Liver (tissue), 9 donors: ENCODE results near the gene CPSF6. TPM values are rescaled to one million over a fixed set of nuclear protein-coding genes. Genes with fewer than 3 reads are reported as not detected.

Experiments used
- DNase-seq: peaks from one replicate; pipeline ENCODE4 v3.0.0-alpha.2; 2017; ENCODE audit warnings: low spot score
- H3K27ac ChIP-seq, 2 donors: one replicate each; pipeline ENCODE4 v1.7.0; 2013; ENCODE audit warnings: inconsistent platforms in 2 of 2, low read length in 2 of 2, control low read depth in 1 of 2, low read depth in 1 of 2, mild to moderate bottlenecking in 1 of 2
- H3K27me3 ChIP-seq, 4 donors: one replicate each; pipeline versions ENCODE4 v1.6.1 to v1.7.0; 2013; ENCODE audit warnings: low read length in 3 of 4, inconsistent platforms in 1 of 4, mild to moderate bottlenecking in 1 of 4, moderate library complexity in 1 of 4; ENCODE audit not compliant: control insufficient read depth in 4 of 4, insufficient read depth in 4 of 4
- H3K36me3 ChIP-seq, 4 donors: one replicate each; pipeline versions ENCODE4 v1.6.1 to v1.7.0; 2013; ENCODE audit warnings: low read length in 3 of 4, mild to moderate bottlenecking in 3 of 4, low read depth in 1 of 4, moderate library complexity in 1 of 4; ENCODE audit not compliant: control insufficient read depth in 4 of 4, insufficient read depth in 3 of 4
- H3K4me1 ChIP-seq, 4 donors: one replicate each; pipeline versions ENCODE4 v1.6.1 to v1.7.0; 2013; ENCODE audit warnings: low read length in 3 of 4, mild to moderate bottlenecking in 3 of 4, moderate library complexity in 1 of 4; ENCODE audit not compliant: control insufficient read depth in 4 of 4, insufficient read depth in 4 of 4
- H3K4me3 ChIP-seq, 3 donors: one replicate each; pipeline versions ENCODE4 v1.6.1 to v1.7.0; 2013; ENCODE audit warnings: low read length in 3 of 3, control low read depth in 1 of 3, low read depth in 1 of 3, mild to moderate bottlenecking in 1 of 3
- H3K9ac ChIP-seq, 2 donors: one replicate each; pipeline ENCODE4 v1.7.0; 2013; ENCODE audit warnings: low read length in 2 of 2, mild to moderate bottlenecking in 2 of 2, moderate library complexity in 2 of 2, control low read depth in 1 of 2, low read depth in 1 of 2
- H3K9me3 ChIP-seq, 4 donors: one replicate each; pipeline versions ENCODE4 v1.6.1 to v1.7.0; 2013; ENCODE audit warnings: low read length in 3 of 4; ENCODE audit not compliant: control insufficient read depth in 4 of 4
- EGR1 ChIP-seq, 2 donors: IDR thresholded peaks; 2 replicates each; pipeline ENCODE4 v1.6.1; 2016 to 2018; ENCODE audit warnings: antibody characterized with exemption in 2 of 2, low read depth in 2 of 2
- FOXA1 ChIP-seq: IDR thresholded peaks from 2 replicates; pipeline ENCODE4 v1.6.1; 2016; ENCODE audit warnings: antibody characterized with exemption
- FOXA2 ChIP-seq: IDR thresholded peaks from 2 replicates; pipeline ENCODE4 v1.6.1; 2016; ENCODE audit warnings: antibody characterized with exemption
- GABPA ChIP-seq, 2 donors: IDR thresholded peaks in 1 of 2; conservative IDR thresholded peaks in 1 of 2; 2 replicates each; pipeline ENCODE4 v1.6.1; 2016; ENCODE audit warnings: antibody characterized with exemption in 2 of 2, mild to moderate bottlenecking in 1 of 2, moderate library complexity in 1 of 2
- HNF4A ChIP-seq, 2 donors: conservative IDR thresholded peaks; 2 replicates each; pipeline ENCODE4 v1.6.1; 2016; ENCODE audit warnings: antibody characterized with exemption in 2 of 2, mild to moderate bottlenecking in 2 of 2
- HNF4G ChIP-seq: IDR thresholded peaks from 2 replicates; pipeline ENCODE4 v1.6.1; 2016; ENCODE audit warnings: antibody characterized with exemption
- JUND ChIP-seq, 2 donors: IDR thresholded peaks; 2 replicates each; pipeline ENCODE4 v1.6.1; 2016; ENCODE audit warnings: antibody characterized with exemption in 2 of 2
- RAD21 ChIP-seq, 2 donors: IDR thresholded peaks; 2 replicates each; pipeline ENCODE4 v1.6.1; 2016; ENCODE audit warnings: antibody characterized with exemption in 2 of 2, mild to moderate bottlenecking in 2 of 2
- RXRA ChIP-seq, 2 donors: IDR thresholded peaks; 2 replicates each; pipeline ENCODE4 v1.6.1; 2017 to 2018; ENCODE audit warnings: antibody characterized with exemption in 2 of 2, mild to moderate bottlenecking in 1 of 2
- SP1 ChIP-seq: IDR thresholded peaks from 2 replicates; pipeline ENCODE4 v1.6.1; 2018; ENCODE audit warnings: antibody characterized with exemption, mild to moderate bottlenecking
- TAF1 ChIP-seq: conservative IDR thresholded peaks from 2 replicates; pipeline ENCODE4 v1.6.1; 2016; ENCODE audit warnings: antibody characterized with exemption, mild to moderate bottlenecking
- WGBS: extraction: QIAGEN DNeasy Blood & Tissue Kit; methylation state at CpG from one replicate; pipeline ENCODE4 v1.1.7; 2013; 5-methylcytosine and 5-hydroxymethylcytosine counted together
- polyA plus RNA-seq, 2 donors: library from polyadenylated mRNA; stranded (reverse) in 1 of 2; unstranded in 1 of 2; fragments of 200-250 nt in 1 of 2; fragments of >200 nt in 1 of 2; fragmentation: Nextera tagmentation in 1 of 2; extraction: Ambion mirVana in 1 of 2; gene quantifications; one replicate each; pipeline versions ENCODE4 v1.2.1 to v1.2.3, GENCODE V29; 2013 to 2015
- total RNA-seq, 2 donors: library from RNA; depleted of rRNA; stranded (reverse); fragments of >200 nt; gene quantifications; one replicate each; pipeline ENCODE4 v1.2.3, GENCODE V29; 2014
- TF ChIP-seq, protein P1 (sequence below): IDR thresholded peaks from 2 replicates; pipeline ENCODE4 v1.6.1; 2016; ENCODE audit warnings: antibody characterized with exemption, mild to moderate bottlenecking
- TF ChIP-seq, protein P2 (sequence below): IDR thresholded peaks from 2 replicates; pipeline ENCODE4 v1.6.1; 2016; ENCODE audit warnings: antibody characterized with exemption
- TF ChIP-seq, protein P3 (sequence below): fragments of 150-350 bp; IDR thresholded peaks from 2 replicates; pipeline ENCODE4 v1.5.1; 2017; ENCODE audit warnings: improper control_type of control experiment, low read depth, low read length; ENCODE audit not compliant: missing input control
- TF ChIP-seq, protein P4 (sequence below): IDR thresholded peaks from 2 replicates; pipeline ENCODE4 v1.6.1; 2016; ENCODE audit warnings: antibody characterized with exemption
- TF ChIP-seq, protein P5 (sequence below): IDR thresholded peaks from 2 replicates; pipeline ENCODE4 v1.6.1; 2016; ENCODE audit warnings: antibody characterized with exemption
- donor health status: healthy.
- donor health status: healthy.
- donor health status: healthy.
- donor health status: healthy.
- donor health status: healthy.

CPSF6 gene
- total and polyA plus RNA-seq, 4 donors = 10.8 to 21.1 (median 17.4) TPM

DNA sequence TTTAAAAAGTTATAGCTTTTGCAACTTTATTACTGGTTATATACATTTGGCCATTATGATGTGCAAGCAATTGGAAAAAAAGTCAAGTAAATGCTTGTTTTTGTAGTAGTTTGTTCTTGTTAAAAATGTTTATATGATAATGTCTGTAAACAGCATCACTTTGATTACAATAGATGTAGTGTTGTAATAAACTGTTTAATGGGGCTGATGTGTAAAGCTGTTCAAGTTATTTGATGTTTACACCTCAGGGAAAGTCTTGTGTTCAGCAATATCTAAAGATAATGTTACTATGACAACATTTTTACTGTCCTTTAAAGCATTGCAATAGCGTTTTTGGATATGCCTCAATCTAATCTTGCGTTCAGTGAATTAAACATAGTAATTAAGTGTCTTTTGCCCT lies 30.4 kb downstream of the CPSF6 start:
- no peak overlapping the region for H3K9ac ChIP-seq
- H3K4me1 ChIP-seq = no peaks in the 10 kb centered on the region
- H3K27ac ChIP-seq = no peak overlapping the region
- no peak overlapping the region for H3K4me3 ChIP-seq
- WGBS = 90% methylated on average over 2 of the region's 2 CpGs
- TF ChIP-seq RAD21 (IDR thresholded peaks at IDR 0.05) (no peak), HNF4G (no peak), FOXA2 (no peak)
- TF ChIP-seq, protein P1, sequence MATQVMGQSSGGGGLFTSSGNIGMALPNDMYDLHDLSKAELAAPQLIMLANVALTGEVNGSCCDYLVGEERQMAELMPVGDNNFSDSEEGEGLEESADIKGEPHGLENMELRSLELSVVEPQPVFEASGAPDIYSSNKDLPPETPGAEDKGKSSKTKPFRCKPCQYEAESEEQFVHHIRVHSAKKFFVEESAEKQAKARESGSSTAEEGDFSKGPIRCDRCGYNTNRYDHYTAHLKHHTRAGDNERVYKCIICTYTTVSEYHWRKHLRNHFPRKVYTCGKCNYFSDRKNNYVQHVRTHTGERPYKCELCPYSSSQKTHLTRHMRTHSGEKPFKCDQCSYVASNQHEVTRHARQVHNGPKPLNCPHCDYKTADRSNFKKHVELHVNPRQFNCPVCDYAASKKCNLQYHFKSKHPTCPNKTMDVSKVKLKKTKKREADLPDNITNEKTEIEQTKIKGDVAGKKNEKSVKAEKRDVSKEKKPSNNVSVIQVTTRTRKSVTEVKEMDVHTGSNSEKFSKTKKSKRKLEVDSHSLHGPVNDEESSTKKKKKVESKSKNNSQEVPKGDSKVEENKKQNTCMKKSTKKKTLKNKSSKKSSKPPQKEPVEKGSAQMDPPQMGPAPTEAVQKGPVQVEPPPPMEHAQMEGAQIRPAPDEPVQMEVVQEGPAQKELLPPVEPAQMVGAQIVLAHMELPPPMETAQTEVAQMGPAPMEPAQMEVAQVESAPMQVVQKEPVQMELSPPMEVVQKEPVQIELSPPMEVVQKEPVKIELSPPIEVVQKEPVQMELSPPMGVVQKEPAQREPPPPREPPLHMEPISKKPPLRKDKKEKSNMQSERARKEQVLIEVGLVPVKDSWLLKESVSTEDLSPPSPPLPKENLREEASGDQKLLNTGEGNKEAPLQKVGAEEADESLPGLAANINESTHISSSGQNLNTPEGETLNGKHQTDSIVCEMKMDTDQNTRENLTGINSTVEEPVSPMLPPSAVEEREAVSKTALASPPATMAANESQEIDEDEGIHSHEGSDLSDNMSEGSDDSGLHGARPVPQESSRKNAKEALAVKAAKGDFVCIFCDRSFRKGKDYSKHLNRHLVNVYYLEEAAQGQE = no peak
- DNase-seq = no peak
- no peaks in the 10 kb centered on the region for H3K9me3 ChIP-seq
- peaks cover 0 to 14% (median 3%) of the 10 kb centered on the region in 4 donors for H3K36me3 ChIP-seq
- H3K27me3 ChIP-seq = no peaks in the 10 kb centered on the region

DNA sequence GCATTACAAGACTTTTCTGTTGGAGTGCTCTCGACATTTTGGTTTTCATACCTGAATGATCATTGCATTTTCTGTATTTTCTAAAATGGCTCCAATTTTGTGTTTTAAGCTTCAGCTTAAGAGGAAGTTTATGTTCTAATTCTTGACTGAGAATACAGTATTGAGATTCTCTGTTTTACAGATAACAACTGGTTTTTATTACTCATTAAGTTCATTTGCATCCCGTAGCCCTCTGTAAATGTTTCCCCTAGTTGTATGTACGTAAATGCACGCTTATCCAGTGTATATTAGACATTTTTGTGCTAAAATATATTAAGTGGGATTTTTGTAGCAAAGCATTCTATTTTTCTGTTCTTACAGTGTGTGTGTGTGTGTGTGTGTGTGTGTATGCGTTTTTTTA lies 33.1 kb downstream of the CPSF6 start:
- H3K9ac ChIP-seq = no peak overlapping the region
- H3K36me3 ChIP-seq = peaks cover 0 to 5% (median 1%) of the 10 kb centered on the region in 4 donors
- 94% methylated on average over 5 of the region's 5 CpGs for WGBS
- no peak overlapping the region for H3K27ac ChIP-seq
- no peak for DNase-seq
- TF ChIP-seq, protein P2, sequence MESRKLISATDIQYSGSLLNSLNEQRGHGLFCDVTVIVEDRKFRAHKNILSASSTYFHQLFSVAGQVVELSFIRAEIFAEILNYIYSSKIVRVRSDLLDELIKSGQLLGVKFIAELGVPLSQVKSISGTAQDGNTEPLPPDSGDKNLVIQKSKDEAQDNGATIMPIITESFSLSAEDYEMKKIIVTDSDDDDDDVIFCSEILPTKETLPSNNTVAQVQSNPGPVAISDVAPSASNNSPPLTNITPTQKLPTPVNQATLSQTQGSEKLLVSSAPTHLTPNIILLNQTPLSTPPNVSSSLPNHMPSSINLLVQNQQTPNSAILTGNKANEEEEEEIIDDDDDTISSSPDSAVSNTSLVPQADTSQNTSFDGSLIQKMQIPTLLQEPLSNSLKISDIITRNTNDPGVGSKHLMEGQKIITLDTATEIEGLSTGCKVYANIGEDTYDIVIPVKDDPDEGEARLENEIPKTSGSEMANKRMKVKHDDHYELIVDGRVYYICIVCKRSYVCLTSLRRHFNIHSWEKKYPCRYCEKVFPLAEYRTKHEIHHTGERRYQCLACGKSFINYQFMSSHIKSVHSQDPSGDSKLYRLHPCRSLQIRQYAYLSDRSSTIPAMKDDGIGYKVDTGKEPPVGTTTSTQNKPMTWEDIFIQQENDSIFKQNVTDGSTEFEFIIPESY = no peak
- TF ChIP-seq HNF4A (conservative IDR thresholded peaks at IDR 0.05) = no peak
- no peak for TF ChIP-seq RXRA (IDR thresholded peaks at IDR 0.05)
- TF ChIP-seq, protein P3, sequence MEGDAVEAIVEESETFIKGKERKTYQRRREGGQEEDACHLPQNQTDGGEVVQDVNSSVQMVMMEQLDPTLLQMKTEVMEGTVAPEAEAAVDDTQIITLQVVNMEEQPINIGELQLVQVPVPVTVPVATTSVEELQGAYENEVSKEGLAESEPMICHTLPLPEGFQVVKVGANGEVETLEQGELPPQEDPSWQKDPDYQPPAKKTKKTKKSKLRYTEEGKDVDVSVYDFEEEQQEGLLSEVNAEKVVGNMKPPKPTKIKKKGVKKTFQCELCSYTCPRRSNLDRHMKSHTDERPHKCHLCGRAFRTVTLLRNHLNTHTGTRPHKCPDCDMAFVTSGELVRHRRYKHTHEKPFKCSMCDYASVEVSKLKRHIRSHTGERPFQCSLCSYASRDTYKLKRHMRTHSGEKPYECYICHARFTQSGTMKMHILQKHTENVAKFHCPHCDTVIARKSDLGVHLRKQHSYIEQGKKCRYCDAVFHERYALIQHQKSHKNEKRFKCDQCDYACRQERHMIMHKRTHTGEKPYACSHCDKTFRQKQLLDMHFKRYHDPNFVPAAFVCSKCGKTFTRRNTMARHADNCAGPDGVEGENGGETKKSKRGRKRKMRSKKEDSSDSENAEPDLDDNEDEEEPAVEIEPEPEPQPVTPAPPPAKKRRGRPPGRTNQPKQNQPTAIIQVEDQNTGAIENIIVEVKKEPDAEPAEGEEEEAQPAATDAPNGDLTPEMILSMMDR = no peak
- TF ChIP-seq SP1 = no peak
- TF ChIP-seq FOXA1 = no peak
- no peak for TF ChIP-seq JUND (IDR thresholded peaks at IDR 0.05)
- TF ChIP-seq EGR1 (IDR thresholded peaks at IDR 0.05; ENCODE audit: low read depth in 2 of 2) = no peak
- TF ChIP-seq, protein P4, sequence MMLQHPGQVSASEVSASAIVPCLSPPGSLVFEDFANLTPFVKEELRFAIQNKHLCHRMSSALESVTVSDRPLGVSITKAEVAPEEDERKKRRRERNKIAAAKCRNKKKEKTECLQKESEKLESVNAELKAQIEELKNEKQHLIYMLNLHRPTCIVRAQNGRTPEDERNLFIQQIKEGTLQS = no peak
- TF ChIP-seq, protein P5, sequence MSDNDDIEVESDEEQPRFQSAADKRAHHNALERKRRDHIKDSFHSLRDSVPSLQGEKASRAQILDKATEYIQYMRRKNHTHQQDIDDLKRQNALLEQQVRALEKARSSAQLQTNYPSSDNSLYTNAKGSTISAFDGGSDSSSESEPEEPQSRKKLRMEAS = no peak
- TF ChIP-seq TAF1 = no peak
- no peak for TF ChIP-seq GABPA (IDR thresholded peaks at IDR 0.05 in 1 of 2, conservative IDR thresholded peaks at IDR 0.05 in 1 of 2)
- no peak for TF ChIP-seq FOXA2
- TF ChIP-seq HNF4G = no peak
- no peak overlapping the region for H3K4me3 ChIP-seq
- H3K27me3 ChIP-seq = no peaks in the 10 kb centered on the region
- H3K4me1 ChIP-seq = no peaks in the 10 kb centered on the region
- no peaks in the 10 kb centered on the region for H3K9me3 ChIP-seq
